GM13976 (cell line): Measurements from ENCODE around the gene PI16.

Experiments
- DNase-seq: peaks from one replicate; pipeline ENCODE4 v3.0.0; 2012; ENCODE audit warnings: low spot score
- in situ Hi-C: fragments of 300-500 bp; cut with MboI; formaldehyde crosslinking; loops from one replicate; pipeline ENCODE4 v1.12.0; 2022; ENCODE audit warnings: low sequenced_read_pairs, mixed read lengths, inconsistent platforms; ENCODE audit not compliant: unreplicated experiment
- TF ChIP-seq, protein P1 (sequence below): IDR thresholded peaks from 2 replicates; pipeline ENCODE4 v1.5.1; 2012; ENCODE audit warnings: borderline replicate concordance, mild to moderate bottlenecking; ENCODE audit not compliant: insufficient read depth; ENCODE audit errors: extremely low read depth, missing control alignments, control extremely low read depth

Gene PI16

GRCh38 chr6:36978421-36979346 is 24.1 kb downstream of the PI16 start:
- in situ Hi-C loops = no loop called here
- no peak for DNase-seq
- TF ChIP-seq, protein P1, sequence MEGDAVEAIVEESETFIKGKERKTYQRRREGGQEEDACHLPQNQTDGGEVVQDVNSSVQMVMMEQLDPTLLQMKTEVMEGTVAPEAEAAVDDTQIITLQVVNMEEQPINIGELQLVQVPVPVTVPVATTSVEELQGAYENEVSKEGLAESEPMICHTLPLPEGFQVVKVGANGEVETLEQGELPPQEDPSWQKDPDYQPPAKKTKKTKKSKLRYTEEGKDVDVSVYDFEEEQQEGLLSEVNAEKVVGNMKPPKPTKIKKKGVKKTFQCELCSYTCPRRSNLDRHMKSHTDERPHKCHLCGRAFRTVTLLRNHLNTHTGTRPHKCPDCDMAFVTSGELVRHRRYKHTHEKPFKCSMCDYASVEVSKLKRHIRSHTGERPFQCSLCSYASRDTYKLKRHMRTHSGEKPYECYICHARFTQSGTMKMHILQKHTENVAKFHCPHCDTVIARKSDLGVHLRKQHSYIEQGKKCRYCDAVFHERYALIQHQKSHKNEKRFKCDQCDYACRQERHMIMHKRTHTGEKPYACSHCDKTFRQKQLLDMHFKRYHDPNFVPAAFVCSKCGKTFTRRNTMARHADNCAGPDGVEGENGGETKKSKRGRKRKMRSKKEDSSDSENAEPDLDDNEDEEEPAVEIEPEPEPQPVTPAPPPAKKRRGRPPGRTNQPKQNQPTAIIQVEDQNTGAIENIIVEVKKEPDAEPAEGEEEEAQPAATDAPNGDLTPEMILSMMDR = no peak

GRCh38 chr6:36979347-36979742 is 24.8 kb downstream of the PI16 start:
- in situ Hi-C loops = no loop called here
- TF ChIP-seq, protein P1 = peak; percentile 12
- peak; percentile 62 for DNase-seq

- no peak for DNase-seq
- TF ChIP-seq, protein P1 = no peak
- in situ Hi-C loops = no loop called here
Observed at GRCh38 chr6:36980129-36980528, 25.6 kb downstream of the PI16 start.

GRCh38 chr6:36980876-36981619 is 26.5 kb downstream of the PI16 start:
- in situ Hi-C loops = no loop called here
- no peak for DNase-seq
- TF ChIP-seq, protein P1 = no peak

- TF ChIP-seq, protein P1 = no peak
- in situ Hi-C loops = no loop called here
- DNase-seq = no peak
Observed at GRCh38 chr6:36983538-36983937, 29.0 kb downstream of the PI16 start.

- in situ Hi-C loops = no loop called here
- DNase-seq = no peak
- TF ChIP-seq, protein P1 = no peak
Observed at GRCh38 chr6:36984581-36985416, 30.3 kb downstream of the PI16 start.
